GM10847 (cell line): ENCODE measurements around the gene ZNF570.

Source experiments
- POLR2A ChIP-seq: IDR thresholded peaks from 2 replicates; pipeline ENCODE4 v1.6.1; 2011; ENCODE audit not compliant: insufficient read length; ENCODE audit errors: extremely low read depth

ZNF570 gene

GRCh38 chr19:37511821-37512220 lies 42.7 kb downstream of the ZNF570 start:
- TF ChIP-seq POLR2A: no peak

DNA sequence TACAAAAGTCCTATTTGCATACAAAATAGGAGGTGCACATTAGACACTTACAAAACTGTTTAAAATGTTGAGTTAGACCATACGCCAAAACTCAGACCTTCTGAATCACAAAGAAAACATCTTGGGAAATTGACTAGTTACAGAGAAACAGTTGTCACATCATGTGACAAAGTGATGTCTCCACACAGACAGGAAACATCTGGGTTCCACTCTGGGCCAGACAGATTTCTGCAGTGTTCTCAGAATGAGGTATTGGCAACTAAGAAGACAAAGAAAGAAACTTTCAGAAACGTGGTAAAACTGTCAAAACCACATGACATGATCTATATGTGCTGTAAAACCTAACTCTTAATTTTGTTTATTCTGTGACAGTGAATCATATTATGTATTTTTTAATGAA lies 44.2 kb downstream of the ZNF570 start:
- no peak for TF ChIP-seq POLR2A

- no peak for TF ChIP-seq POLR2A
Observed at GRCh38 chr19:37519890-37520289, 50.7 kb downstream of the ZNF570 start.

- no peak for TF ChIP-seq POLR2A
Observed at GRCh38 chr19:37537391-37537947, 68.3 kb downstream of the ZNF570 start.
